ENCODE data around the gene KIAA1549. TPM values are rescaled to one million over a fixed set of nuclear protein-coding genes. Genes with fewer than 3 reads are reported as not detected.

The KIAA1549 gene
- total and polyA plus RNA-seq, 9 of the 15 experiments (the other 6 are each of a cell fraction or from before 2014, with no cell fraction given): 0.01 to 0.29 (median 0.07) TPM

DNA sequence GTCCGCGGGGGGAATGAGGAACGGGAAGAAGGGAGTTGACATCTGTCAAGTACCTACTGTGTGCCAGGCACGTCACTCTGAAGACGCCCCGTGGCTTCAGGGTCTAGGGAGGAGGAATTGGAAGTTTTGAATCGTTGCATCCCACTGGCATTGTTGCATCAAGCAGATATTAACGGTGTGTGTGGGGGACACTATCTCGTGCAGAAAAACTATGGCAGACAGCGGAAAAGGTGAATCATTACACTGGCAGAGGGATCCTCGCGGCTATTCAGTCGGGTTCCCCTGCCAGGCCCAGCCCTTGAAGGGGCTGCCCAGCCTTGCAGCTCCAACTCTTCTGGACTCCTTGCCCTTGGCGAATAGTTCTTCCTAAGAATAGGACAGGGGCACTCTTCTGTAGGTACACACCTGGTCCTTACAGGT, 1.0 kb upstream of the KIAA1549 start (continued):
- TF ChIP-seq NBN (IDR thresholded peaks at IDR 0.05; ENCODE audit: low read depth) (no peak), ZNF143 (CRISPR knock-in tag; IDR thresholded peaks at IDR 0.05) (0 out of 2 replicates have a peak, but pooled peaks have one; percentile 24), SMARCB1 (IDR thresholded peaks at IDR 0.05; ENCODE audit: insufficient read length, low read depth) (no peak), ZNF253 (CRISPR knock-in tag; conservative IDR thresholded peaks at IDR 0.05) (no peak), NEUROD1 (IDR thresholded peaks at IDR 0.05; ENCODE audit: borderline replicate concordance, low read depth, low read length, partially characterized antibody) (no peak), DMBX1 (CRISPR knock-in tag; IDR thresholded peaks at IDR 0.05; ENCODE audit: borderline replicate concordance) (no peak), CBX2 (IDR thresholded peaks at IDR 0.05; ENCODE audit: insufficient read depth, low read length, poor library complexity, severe bottlenecking) (peak; percentile 44)
- TF ChIP-seq, protein P1, sequence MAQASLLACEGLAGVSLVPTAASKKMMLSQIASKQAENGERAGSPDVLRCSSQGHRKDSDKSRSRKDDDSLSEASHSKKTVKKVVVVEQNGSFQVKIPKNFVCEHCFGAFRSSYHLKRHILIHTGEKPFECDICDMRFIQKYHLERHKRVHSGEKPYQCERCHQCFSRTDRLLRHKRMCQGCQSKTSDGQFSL (CRISPR knock-in tag; IDR thresholded peaks at IDR 0.05): peak; percentile 38; the same call in 1 of the 2 replicates
- TF ChIP-seq, protein P1 (tag; IDR thresholded peaks at IDR 0.05): no peak
- TF ChIP-seq, protein P2, sequence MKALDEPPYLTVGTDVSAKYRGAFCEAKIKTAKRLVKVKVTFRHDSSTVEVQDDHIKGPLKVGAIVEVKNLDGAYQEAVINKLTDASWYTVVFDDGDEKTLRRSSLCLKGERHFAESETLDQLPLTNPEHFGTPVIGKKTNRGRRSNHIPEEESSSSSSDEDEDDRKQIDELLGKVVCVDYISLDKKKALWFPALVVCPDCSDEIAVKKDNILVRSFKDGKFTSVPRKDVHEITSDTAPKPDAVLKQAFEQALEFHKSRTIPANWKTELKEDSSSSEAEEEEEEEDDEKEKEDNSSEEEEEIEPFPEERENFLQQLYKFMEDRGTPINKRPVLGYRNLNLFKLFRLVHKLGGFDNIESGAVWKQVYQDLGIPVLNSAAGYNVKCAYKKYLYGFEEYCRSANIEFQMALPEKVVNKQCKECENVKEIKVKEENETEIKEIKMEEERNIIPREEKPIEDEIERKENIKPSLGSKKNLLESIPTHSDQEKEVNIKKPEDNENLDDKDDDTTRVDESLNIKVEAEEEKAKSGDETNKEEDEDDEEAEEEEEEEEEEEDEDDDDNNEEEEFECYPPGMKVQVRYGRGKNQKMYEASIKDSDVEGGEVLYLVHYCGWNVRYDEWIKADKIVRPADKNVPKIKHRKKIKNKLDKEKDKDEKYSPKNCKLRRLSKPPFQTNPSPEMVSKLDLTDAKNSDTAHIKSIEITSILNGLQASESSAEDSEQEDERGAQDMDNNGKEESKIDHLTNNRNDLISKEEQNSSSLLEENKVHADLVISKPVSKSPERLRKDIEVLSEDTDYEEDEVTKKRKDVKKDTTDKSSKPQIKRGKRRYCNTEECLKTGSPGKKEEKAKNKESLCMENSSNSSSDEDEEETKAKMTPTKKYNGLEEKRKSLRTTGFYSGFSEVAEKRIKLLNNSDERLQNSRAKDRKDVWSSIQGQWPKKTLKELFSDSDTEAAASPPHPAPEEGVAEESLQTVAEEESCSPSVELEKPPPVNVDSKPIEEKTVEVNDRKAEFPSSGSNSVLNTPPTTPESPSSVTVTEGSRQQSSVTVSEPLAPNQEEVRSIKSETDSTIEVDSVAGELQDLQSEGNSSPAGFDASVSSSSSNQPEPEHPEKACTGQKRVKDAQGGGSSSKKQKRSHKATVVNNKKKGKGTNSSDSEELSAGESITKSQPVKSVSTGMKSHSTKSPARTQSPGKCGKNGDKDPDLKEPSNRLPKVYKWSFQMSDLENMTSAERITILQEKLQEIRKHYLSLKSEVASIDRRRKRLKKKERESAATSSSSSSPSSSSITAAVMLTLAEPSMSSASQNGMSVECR (CRISPR knock-in tag; IDR thresholded peaks at IDR 0.05): 0 out of 2 replicates have a peak, but pooled peaks have one; percentile 30
